ENCODE measurements around the gene HAPSTR1. TPM values are rescaled to one million over a fixed set of nuclear protein-coding genes. Genes with fewer than 3 reads are reported as not detected.

The HAPSTR1 gene
- total and polyA plus RNA-seq, 2 of the 8 experiments (the other 6 are each of a cell fraction or from before 2014, with no cell fraction given): 11.9 to 66.1 TPM

GRCh38 chr16:9125658-9126505 lies 34.4 kb downstream of the HAPSTR1 start:
- Histone ChIP-seq H4K91ac (replicated peaks; ENCODE audit: insufficient read length, low read length) (no peak overlapping the region), H3K14ac (ENCODE audit: insufficient read length) (no peak overlapping the region), H3K27me3 (replicated peaks in 1 of 4; ENCODE audit: control insufficient read depth in 3 of 4, extremely low read depth in 1 of 4, insufficient read depth in 3 of 4, low read length in 3 of 4) (no peaks in the 10 kb centered on the region), H4K8ac (ENCODE audit: extremely low read depth, insufficient read depth, low read length) (no peak overlapping the region), H3K9ac (replicated peaks in 1 of 4; ENCODE audit: extremely low read depth in 1 of 4, low read depth in 3 of 4, low read length in 3 of 4) (no peak overlapping the region), H2BK120ac (replicated peaks; ENCODE audit: low read depth, low read length) (no peak overlapping the region), H3K36me3 (ENCODE audit: control insufficient read depth in 2 of 4, insufficient read depth in 4 of 4, low read length in 3 of 4) (peaks cover 2 to 5% (median 4%) of the 10 kb centered on the region in 4 experiments; a peak in 2 of 8 replicates), H3K23ac (ENCODE audit: insufficient read length) (no peak overlapping the region), H3K18ac (ENCODE audit: extremely low read depth, low read length) (no peak overlapping the region), H3K4ac (replicated peaks; ENCODE audit: insufficient read length, low read depth, low read length) (no peak overlapping the region), H4K20me1 (replicated peaks in 1 of 2; ENCODE audit: control insufficient read depth in 1 of 2, insufficient read depth in 2 of 2, low read length in 2 of 2) (peaks cover 13 to 35% of the 10 kb centered on the region in 2 experiments), H2AK5ac (ENCODE audit: low read depth, low read length) (no peak overlapping the region), H2BK12ac (ENCODE audit: low read depth, low read length) (no peak overlapping the region), H3K27ac (ENCODE audit: low read depth, low read length) (no peak overlapping the region), H3K79me2 (ENCODE audit: control insufficient read depth in 1 of 2, insufficient read depth in 2 of 2, low read length in 2 of 2) (peaks cover 0 to 31% of the 10 kb centered on the region in 2 experiments; a peak in 2 of 4 replicates), H3K9me3 (ENCODE audit: insufficient read depth in 2 of 2, low read depth in 1 of 2, low read length in 1 of 2) (no peaks in the 10 kb centered on the region), H3K56ac (replicated peaks; ENCODE audit: insufficient read length, low read depth, low read length) (no peak overlapping the region), H4K5ac (ENCODE audit: insufficient read length, low read depth, low read length) (no peak overlapping the region), H3K4me3 (ENCODE audit: extremely low read depth in 1 of 4, insufficient read depth in 2 of 4, low read depth in 3 of 4, low read length in 4 of 4) (no peak overlapping the region), H3K23me2 (ENCODE audit: low read depth, low read length) (no peaks in the 10 kb centered on the region), H3K4me2 (ENCODE audit: insufficient read depth in 1 of 2, low read depth in 2 of 2, low read length in 2 of 2) (no peak overlapping the region), H2BK15ac (ENCODE audit: low read length) (no peak overlapping the region), H2AFZ (ENCODE audit: low read length) (no peak overlapping the region), H3K79me1 (ENCODE audit: low read depth, low read length) (peaks cover 14% of the 10 kb centered on the region), H2BK20ac (ENCODE audit: low read length) (no peak overlapping the region), H3K4me1 (replicated peaks in 1 of 4; ENCODE audit: control insufficient read depth in 3 of 4, insufficient read depth in 4 of 4, low read length in 3 of 4) (peaks cover 0 to 11% (median 7%) of the 10 kb centered on the region in 4 experiments; a peak in 5 of 7 replicates), H2BK5ac (ENCODE audit: low read depth, low read length) (no peak overlapping the region)
- peak in 1 of 2 experiments; percentile 41 for DNase-seq (ENCODE audit: low read depth in 1 of 2, low spot score in 2 of 2)
- WGBS, 2 experiments (ENCODE audit: extremely low coverage in 1 of 2, insufficient coverage in 1 of 2, insufficient read length in 1 of 2, insufficient replicate concordance in 2 of 2, low coverage in 1 of 2, low lambda C conversion rate in 2 of 2, missing lambda C conversion rate in 1 of 2): 91% methylated on average over 17 of the region's 17 CpGs; no CpG with 5 or more reads in 1 of the 2 experiments
- no peak for FAIRE-seq
- POLR2A ChIA-PET (ENCODE audit: partially characterized antibody): interaction anchor here (0.7 to 2.6 kb wide), 11 partner anchors 7 to 454 kb away, joined by 3 to 18 read pairs (median 4); partner anchors contain the start of gene HAPSTR1
- CTCF ChIA-PET (ENCODE audit: partially characterized antibody): interaction anchor here (0.7 to 6.5 kb wide), 12 partner anchors 9 to 750 kb away, joined by 3 to 39 read pairs (median 4); no protein-coding TSS in a partner anchor
- TF ChIP-seq SRF (IDR thresholded peaks at IDR 0.05; ENCODE audit: low read depth, low read length): no peak
- TF ChIP-seq SIX5 (IDR thresholded peaks at IDR 0.05; ENCODE audit: low read depth, low read length): no peak
- no peak for TF ChIP-seq SIRT6 (IDR thresholded peaks at IDR 0.05; ENCODE audit: low read length)
- TF ChIP-seq CEBPB (IDR thresholded peaks at IDR 0.05; ENCODE audit: low read depth, low read length): no peak
- no peak for TF ChIP-seq TEAD4 (IDR thresholded peaks at IDR 0.05; ENCODE audit: low read depth, low read length)
- no peak for TF ChIP-seq ZNF274 (IDR thresholded peaks at IDR 0.05; ENCODE audit: borderline replicate concordance, extremely low read depth, low read length)
- TF ChIP-seq JUN (IDR thresholded peaks at IDR 0.05; ENCODE audit: low read depth, low read length): no peak
- no peak for TF ChIP-seq RNF2 (IDR thresholded peaks at IDR 0.05; ENCODE audit: borderline replicate concordance, low read depth, low read length, missing control alignments, poor library complexity, severe bottlenecking)
- no peak for TF ChIP-seq ATF2 (IDR thresholded peaks at IDR 0.05; ENCODE audit: low read length)
- TF ChIP-seq PHF8 (conservative IDR thresholded peaks at IDR 0.05; ENCODE audit: low read depth, low read length): no peak

Measured in H1 (cell line).